Measurements from ENCODE around the gene RPL37A.

Gene RPL37A

DNA sequence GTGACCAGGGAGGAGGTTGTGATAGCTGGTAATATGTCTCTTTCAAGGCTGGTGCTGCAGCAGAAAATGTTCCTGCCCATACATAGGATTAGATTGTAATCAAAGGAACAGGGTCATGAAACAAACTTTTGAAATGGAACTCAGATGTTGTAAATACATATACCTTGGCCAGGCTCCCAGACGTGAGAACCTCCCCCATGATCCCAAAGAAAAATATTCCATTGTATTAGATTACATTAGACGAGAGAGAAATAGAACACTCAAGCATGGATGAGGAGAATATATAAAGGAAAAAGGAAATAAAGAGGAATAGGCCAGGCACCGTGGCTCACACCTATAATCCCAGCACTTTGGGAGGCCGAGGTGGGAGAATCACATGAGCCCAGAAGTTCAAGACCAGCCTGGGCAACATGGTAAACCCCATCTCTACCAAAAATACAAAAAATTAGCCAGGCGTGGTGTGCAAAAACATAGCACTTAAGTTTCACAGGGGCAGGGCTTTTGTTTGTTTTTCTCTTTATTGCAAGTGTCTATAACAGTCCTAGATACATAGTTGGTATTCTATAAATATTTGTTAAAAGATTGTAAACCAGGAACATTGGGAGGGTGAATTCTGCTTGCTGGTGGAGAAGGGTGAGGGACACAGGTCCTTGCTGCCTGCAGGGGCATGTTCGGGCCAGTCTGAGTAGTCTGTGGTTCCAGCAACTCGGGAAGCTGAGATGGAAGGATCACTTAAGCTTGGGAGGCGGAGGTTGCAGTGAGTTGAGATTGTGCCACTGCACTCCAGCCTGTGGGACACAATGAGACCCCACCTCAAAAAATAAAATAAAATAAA, 52.8 kb downstream of the RPL37A start:
- peak; percentile 65 for DNase-seq

- DNase-seq: no peak
Observed at GRCh38 chr2:216553093-216553478, 54.4 kb downstream of the RPL37A start.
